NT2/D1 (cell line): ENCODE results near the gene LCORL.
"Not testable (repeated sequence)": the region's sequence is repeated elsewhere in the genome, so short reads cannot be mapped to it uniquely, and the experiment has no call there.

Experiments
- DNase-seq: peaks from one replicate; pipeline ENCODE4 v3.0.0-alpha.2; 2011; ENCODE audit warnings: low read depth, low spot score
- H3K27me3 ChIP-seq: 2 replicates; pipeline ENCODE4 v1.6.0; 2011; ENCODE audit warnings: mild to moderate bottlenecking; ENCODE audit not compliant: insufficient read length, insufficient read depth
- H3K36me3 ChIP-seq: 2 replicates; pipeline ENCODE4 v1.6.1; 2011; ENCODE audit warnings: mild to moderate bottlenecking, low read length, mixed read lengths; ENCODE audit not compliant: insufficient read depth, insufficient read length
- H3K4me1 ChIP-seq: 2 replicates; pipeline ENCODE4 v1.5.1; 2011; ENCODE audit not compliant: insufficient read depth, insufficient read length
- H3K4me3 ChIP-seq: 2 replicates; pipeline ENCODE4 v1.5.1; 2011; ENCODE audit warnings: low read depth; ENCODE audit not compliant: insufficient read length
- H3K9ac ChIP-seq: 2 replicates; pipeline ENCODE4 v1.6.0; 2011; ENCODE audit warnings: low read depth; ENCODE audit not compliant: insufficient read length
- H3K9me3 ChIP-seq: 2 replicates; pipeline ENCODE4 v1.5.1; 2011; ENCODE audit warnings: mild to moderate bottlenecking, low read length; ENCODE audit not compliant: insufficient read depth
- SUZ12 ChIP-seq: IDR thresholded peaks from 2 replicates; pipeline ENCODE4 v1.6.1; 2011; ENCODE audit not compliant: insufficient read length, insufficient read depth; ENCODE audit errors: extremely low read depth
- YY1 ChIP-seq: IDR thresholded peaks from 2 replicates; pipeline ENCODE4 v1.6.1; 2011; ENCODE audit not compliant: insufficient read length, insufficient read depth
- ZNF274 ChIP-seq: IDR thresholded peaks from 2 replicates; pipeline ENCODE4 v1.6.1; 2011; ENCODE audit warnings: mild to moderate bottlenecking, low read depth, low read length

The LCORL gene

GRCh38 chr4:17876943-17877342 is 144.6 kb downstream of the LCORL start:
- no peak overlapping the region for H3K4me3 ChIP-seq
- H3K36me3 ChIP-seq, result no peaks in the 10 kb centered on the region
- no peak for DNase-seq
- H3K4me1 ChIP-seq, result no peaks in the 10 kb centered on the region
- no peak overlapping the region for H3K9ac ChIP-seq
- H3K27me3 ChIP-seq, result no peaks in the 10 kb centered on the region
- H3K9me3 ChIP-seq, result no peaks in the 10 kb centered on the region
- TF ChIP-seq SUZ12, result no peak
- no peak for TF ChIP-seq ZNF274
- TF ChIP-seq YY1, result no peak

GRCh38 chr4:17875402-17876070 is 146.0 kb downstream of the LCORL start:
- Histone ChIP-seq H3K36me3 (no peaks in the 10 kb centered on the region), H3K9me3 (no peaks in the 10 kb centered on the region), H3K4me1 (no peaks in the 10 kb centered on the region), H3K9ac (no peak overlapping the region), H3K4me3 (no peak overlapping the region), H3K27me3 (no peaks in the 10 kb centered on the region)
- no peak for DNase-seq
- TF ChIP-seq ZNF274 (no peak), YY1 (no peak), SUZ12 (no peak)

GRCh38 chr4:17869327-17869726 is 152.2 kb downstream of the LCORL start:
- Histone ChIP-seq H3K4me3 (no peak overlapping the region), H3K36me3 (no peaks in the 10 kb centered on the region), H3K4me1 (no peaks in the 10 kb centered on the region), H3K9me3 (no peaks in the 10 kb centered on the region), H3K9ac (no peak overlapping the region), H3K27me3 (no peaks in the 10 kb centered on the region)
- TF ChIP-seq ZNF274, result no peak
- no peak for TF ChIP-seq SUZ12
- TF ChIP-seq YY1, result no peak
- no peak for DNase-seq

- Histone ChIP-seq H3K9me3 (no peaks in the 10 kb centered on the region; the same call in 1 of the 2 replicates), H3K27me3 (no peaks in the 10 kb centered on the region), H3K36me3 (no peaks in the 10 kb centered on the region), H3K4me3 (no peak overlapping the region), H3K9ac (no peak overlapping the region), H3K4me1 (no peaks in the 10 kb centered on the region)
- TF ChIP-seq SUZ12, result no peak
- DNase-seq, result no peak
Measured at GRCh38 chr4:17867276-17867675, 154.3 kb downstream of the LCORL start.

GRCh38 chr4:17866810-17867209 is 154.7 kb downstream of the LCORL start:
- H3K36me3 ChIP-seq, result no peaks in the 10 kb centered on the region
- no peaks in the 10 kb centered on the region; the same call in 1 of the 2 replicates for H3K9me3 ChIP-seq
- no peaks in the 10 kb centered on the region for H3K27me3 ChIP-seq
- no peaks in the 10 kb centered on the region for H3K4me1 ChIP-seq
- no peak for DNase-seq
- H3K4me3 ChIP-seq, result no peak overlapping the region
- TF ChIP-seq ZNF274 (no peak), YY1 (no peak), SUZ12 (no peak)
- H3K9ac ChIP-seq, result no peak overlapping the region

- H3K4me3 ChIP-seq, result no peak overlapping the region
- no peaks in the 10 kb centered on the region for H3K36me3 ChIP-seq
- no peaks in the 10 kb centered on the region for H3K27me3 ChIP-seq
- TF ChIP-seq SUZ12 (no peak), ZNF274 (no peak), YY1 (no peak)
- H3K4me1 ChIP-seq, result no peaks in the 10 kb centered on the region
- H3K9me3 ChIP-seq, result no peaks in the 10 kb centered on the region; the same call in 1 of the 2 replicates
- H3K9ac ChIP-seq, result no peak overlapping the region
- DNase-seq, result no peak
Measured at GRCh38 chr4:17865866-17866363, 155.6 kb downstream of the LCORL start.

- H3K4me3 ChIP-seq, H3K9me3 ChIP-seq, H3K36me3 ChIP-seq, DNase-seq, H3K4me1 ChIP-seq, H3K27me3 ChIP-seq, H3K9ac ChIP-seq: not testable (repeated sequence)
Measured at GRCh38 chr4:17861906-17862305, 159.6 kb downstream of the LCORL start.

- no peaks in the 10 kb centered on the region; the same call in 1 of the 2 replicates for H3K9me3 ChIP-seq
- TF ChIP-seq YY1 (no peak), SUZ12 (no peak), ZNF274 (no peak)
- H3K27me3 ChIP-seq, result no peaks in the 10 kb centered on the region
- no peaks in the 10 kb centered on the region for H3K36me3 ChIP-seq
- DNase-seq, result no peak
- no peak overlapping the region for H3K9ac ChIP-seq
- no peaks in the 10 kb centered on the region for H3K4me1 ChIP-seq
- H3K4me3 ChIP-seq, result no peak overlapping the region
Measured at GRCh38 chr4:17859793-17860406, 161.7 kb downstream of the LCORL start.
